ENCODE results near the gene KLHL17.

KLHL17 gene

GRCh38 chr1:916173-917075 lies 44.0 kb upstream of the KLHL17 start:
- peaks cover 13% of the 10 kb centered on the region for H3K27me3 ChIP-seq (ENCODE audit: control insufficient read depth, insufficient read depth, low read length)

DNA sequence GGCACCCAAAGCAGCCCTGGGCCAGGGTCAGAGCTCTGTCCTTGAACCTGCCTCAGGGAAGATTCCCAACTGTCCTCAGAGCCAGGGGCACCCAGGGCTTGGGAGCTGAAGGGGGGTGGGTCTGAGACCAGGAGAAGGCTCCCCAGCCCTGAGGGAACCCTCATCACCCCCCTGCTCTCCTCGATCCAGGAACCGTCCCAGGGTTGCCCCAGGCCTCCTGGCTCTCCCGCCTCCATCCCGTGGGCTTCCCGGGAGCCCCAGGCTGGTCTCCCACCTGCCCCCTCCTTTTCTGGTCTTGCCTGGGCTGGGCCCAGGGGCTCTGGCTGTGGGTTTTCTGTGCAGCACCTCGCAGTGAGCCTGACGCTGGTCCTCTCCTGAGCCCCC lies 43.3 kb upstream of the KLHL17 start:
- H3K9me3 ChIP-seq (ENCODE audit: control insufficient read depth, insufficient read depth, low read length), result no peaks in the 10 kb centered on the region
- H3K27me3 ChIP-seq (ENCODE audit: control insufficient read depth, insufficient read depth, low read length), result peaks cover 20% of the 10 kb centered on the region
- DNase-seq (ENCODE audit: low read depth, low spot score), result no peak
- no peak overlapping the region for H3K4me3 ChIP-seq (ENCODE audit: low read length)
- no peaks in the 10 kb centered on the region for H3K36me3 ChIP-seq (ENCODE audit: control insufficient read depth, insufficient read depth, low read length)
- no peak overlapping the region for H3K27ac ChIP-seq (ENCODE audit: low read length)
- peaks cover 7% of the 10 kb centered on the region for H3K4me1 ChIP-seq (ENCODE audit: control insufficient read depth, insufficient read depth, low read length)
- WGBS (ENCODE audit: insufficient coverage, insufficient read length), result no CpG with 5 or more reads among the region's 7 CpGs

More at GRCh38 chr1:916173-917075, 44.0 kb upstream of the KLHL17 start:
- H3K9me3 ChIP-seq (ENCODE audit: control insufficient read depth, insufficient read depth, low read length), result no peaks in the 10 kb centered on the region
- no CpG with 5 or more reads among the region's 31 CpGs for WGBS (ENCODE audit: insufficient coverage, insufficient read length)
- no peak overlapping the region for H3K27ac ChIP-seq (ENCODE audit: low read length)
- H3K4me1 ChIP-seq (ENCODE audit: control insufficient read depth, insufficient read depth, low read length), result peaks cover 6% of the 10 kb centered on the region
- no peaks in the 10 kb centered on the region for H3K36me3 ChIP-seq (ENCODE audit: control insufficient read depth, insufficient read depth, low read length)
- H3K4me3 ChIP-seq (ENCODE audit: low read length), result no peak overlapping the region
- DNase-seq (ENCODE audit: low read depth, low spot score), result no peak

DNA sequence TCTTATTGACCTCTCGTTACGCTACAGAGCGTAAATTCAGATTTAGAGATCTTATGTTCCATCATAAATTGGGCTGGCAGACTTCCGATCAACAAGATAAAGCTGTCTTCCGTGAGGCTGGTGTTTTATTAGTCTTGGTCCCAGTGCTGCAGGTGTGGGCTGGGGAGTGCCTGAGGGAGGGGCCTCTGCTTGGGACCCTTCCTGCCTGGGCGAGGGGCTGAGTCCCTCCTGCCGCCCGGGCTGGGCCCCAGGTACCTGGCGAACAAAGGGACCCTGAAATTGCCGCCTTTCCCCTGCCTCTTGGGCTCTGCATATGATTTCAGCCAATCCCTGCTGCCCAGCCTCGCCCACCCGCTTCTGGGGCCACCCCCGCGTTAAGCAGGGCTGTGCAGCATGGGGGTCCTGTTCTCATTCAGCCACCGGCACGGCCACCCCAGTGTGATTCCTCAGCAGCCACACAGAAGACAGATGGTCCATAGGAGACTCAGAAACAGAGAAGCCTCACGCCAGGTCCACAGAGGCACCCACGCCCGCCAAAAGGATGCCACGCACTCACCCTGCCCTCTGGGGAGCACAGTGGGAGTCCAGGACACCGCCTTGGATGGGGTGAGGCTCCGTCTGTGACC lies 42.8 kb upstream of the KLHL17 start:
- WGBS (ENCODE audit: insufficient coverage, insufficient read length), result no CpG with 5 or more reads among the region's 22 CpGs
- H3K4me1 ChIP-seq (ENCODE audit: control insufficient read depth, insufficient read depth, low read length), result peaks cover 7% of the 10 kb centered on the region
- no peaks in the 10 kb centered on the region for H3K36me3 ChIP-seq (ENCODE audit: control insufficient read depth, insufficient read depth, low read length)
- no peaks in the 10 kb centered on the region for H3K9me3 ChIP-seq (ENCODE audit: control insufficient read depth, insufficient read depth, low read length)
- DNase-seq (ENCODE audit: low read depth, low spot score), result no peak
- peaks cover 24% of the 10 kb centered on the region for H3K27me3 ChIP-seq (ENCODE audit: control insufficient read depth, insufficient read depth, low read length)
- H3K4me3 ChIP-seq (ENCODE audit: low read length), result no peak overlapping the region
- no peak overlapping the region for H3K27ac ChIP-seq (ENCODE audit: low read length)

- H3K9me3 ChIP-seq (ENCODE audit: control insufficient read depth, insufficient read depth, low read length), result no peaks in the 10 kb centered on the region
- no peak overlapping the region for H3K27ac ChIP-seq (ENCODE audit: low read length)
- no peak overlapping the region for H3K4me3 ChIP-seq (ENCODE audit: low read length)
- no peak for DNase-seq (ENCODE audit: low read depth, low spot score)
- H3K4me1 ChIP-seq (ENCODE audit: control insufficient read depth, insufficient read depth, low read length), result peaks cover 13% of the 10 kb centered on the region
- WGBS (ENCODE audit: insufficient coverage, insufficient read length), result no CpG with 5 or more reads among the region's 15 CpGs
- H3K36me3 ChIP-seq (ENCODE audit: control insufficient read depth, insufficient read depth, low read length), result no peaks in the 10 kb centered on the region
- peaks cover 31% of the 10 kb centered on the region for H3K27me3 ChIP-seq (ENCODE audit: control insufficient read depth, insufficient read depth, low read length)
Observed at GRCh38 chr1:918353-918752, 42.0 kb upstream of the KLHL17 start.

GRCh38 chr1:918843-919242 lies 41.5 kb upstream of the KLHL17 start:
- peaks cover 13% of the 10 kb centered on the region for H3K4me1 ChIP-seq (ENCODE audit: control insufficient read depth, insufficient read depth, low read length)
- no peak for DNase-seq (ENCODE audit: low read depth, low spot score)
- no peak overlapping the region for H3K4me3 ChIP-seq (ENCODE audit: low read length)
- no peaks in the 10 kb centered on the region for H3K9me3 ChIP-seq (ENCODE audit: control insufficient read depth, insufficient read depth, low read length)
- no CpG with 5 or more reads among the region's 6 CpGs for WGBS (ENCODE audit: insufficient coverage, insufficient read length)
- peaks cover 34% of the 10 kb centered on the region for H3K27me3 ChIP-seq (ENCODE audit: control insufficient read depth, insufficient read depth, low read length)
- no peak overlapping the region for H3K27ac ChIP-seq (ENCODE audit: low read length)
- H3K36me3 ChIP-seq (ENCODE audit: control insufficient read depth, insufficient read depth, low read length), result no peaks in the 10 kb centered on the region

GRCh38 chr1:919271-919872 lies 41.0 kb upstream of the KLHL17 start:
- Histone ChIP-seq H3K4me3 (ENCODE audit: low read length) (no peak overlapping the region), H3K27me3 (ENCODE audit: control insufficient read depth, insufficient read depth, low read length) (peaks cover 34% of the 10 kb centered on the region), H3K4me1 (ENCODE audit: control insufficient read depth, insufficient read depth, low read length) (peaks cover 13% of the 10 kb centered on the region), H3K36me3 (ENCODE audit: control insufficient read depth, insufficient read depth, low read length) (no peaks in the 10 kb centered on the region), H3K9me3 (ENCODE audit: control insufficient read depth, insufficient read depth, low read length) (no peaks in the 10 kb centered on the region), H3K27ac (ENCODE audit: low read length) (no peak overlapping the region)
- DNase-seq (ENCODE audit: low read depth, low spot score), result no peak
- WGBS (ENCODE audit: insufficient coverage, insufficient read length), result no CpG with 5 or more reads among the region's 29 CpGs

DNA sequence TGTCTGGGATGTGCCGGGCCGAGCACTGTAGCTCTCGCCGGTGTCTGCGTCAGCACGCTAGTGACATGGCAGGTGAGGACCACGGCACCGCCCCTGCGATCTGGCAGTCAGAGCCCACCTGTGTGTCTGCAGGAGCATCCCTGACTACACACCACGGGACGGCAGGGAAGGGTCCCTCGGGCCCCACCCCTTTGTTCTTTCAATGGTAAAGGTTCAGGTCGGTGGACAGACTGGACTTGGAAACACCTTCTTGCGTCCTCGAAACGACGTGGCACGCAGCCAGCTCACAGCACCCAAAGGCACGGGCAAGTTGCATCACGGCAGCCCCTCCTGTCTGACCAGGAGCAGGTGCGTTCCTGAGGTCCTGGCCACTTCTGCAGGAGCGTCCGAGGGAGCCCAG lies 40.4 kb upstream of the KLHL17 start:
- WGBS (ENCODE audit: insufficient coverage, insufficient read length), result no CpG with 5 or more reads among the region's 23 CpGs
- Histone ChIP-seq H3K27ac (ENCODE audit: low read length) (no peak overlapping the region), H3K4me1 (ENCODE audit: control insufficient read depth, insufficient read depth, low read length) (peaks cover 13% of the 10 kb centered on the region), H3K4me3 (ENCODE audit: low read length) (no peak overlapping the region), H3K36me3 (ENCODE audit: control insufficient read depth, insufficient read depth, low read length) (no peaks in the 10 kb centered on the region), H3K27me3 (ENCODE audit: control insufficient read depth, insufficient read depth, low read length) (peaks cover 39% of the 10 kb centered on the region), H3K9me3 (ENCODE audit: control insufficient read depth, insufficient read depth, low read length) (no peaks in the 10 kb centered on the region)
- no peak for DNase-seq (ENCODE audit: low read depth, low spot score)

GRCh38 chr1:920521-920920 lies 39.9 kb upstream of the KLHL17 start:
- Histone ChIP-seq H3K4me3 (ENCODE audit: low read length) (no peak overlapping the region), H3K4me1 (ENCODE audit: control insufficient read depth, insufficient read depth, low read length) (peaks cover 13% of the 10 kb centered on the region), H3K27ac (ENCODE audit: low read length) (no peak overlapping the region), H3K27me3 (ENCODE audit: control insufficient read depth, insufficient read depth, low read length) (peaks cover 40% of the 10 kb centered on the region), H3K36me3 (ENCODE audit: control insufficient read depth, insufficient read depth, low read length) (no peaks in the 10 kb centered on the region), H3K9me3 (ENCODE audit: control insufficient read depth, insufficient read depth, low read length) (no peaks in the 10 kb centered on the region)
- DNase-seq (ENCODE audit: low read depth, low spot score), result no peak
- WGBS (ENCODE audit: insufficient coverage, insufficient read length), result no CpG with 5 or more reads among the region's 13 CpGs

GRCh38 chr1:921011-921837 lies 39.2 kb upstream of the KLHL17 start:
- Histone ChIP-seq H3K4me1 (ENCODE audit: control insufficient read depth, insufficient read depth, low read length) (peaks cover 13% of the 10 kb centered on the region), H3K36me3 (ENCODE audit: control insufficient read depth, insufficient read depth, low read length) (no peaks in the 10 kb centered on the region), H3K27ac (ENCODE audit: low read length) (no peak overlapping the region), H3K27me3 (ENCODE audit: control insufficient read depth, insufficient read depth, low read length) (peaks cover 47% of the 10 kb centered on the region), H3K4me3 (ENCODE audit: low read length) (no peak overlapping the region), H3K9me3 (ENCODE audit: control insufficient read depth, insufficient read depth, low read length) (no peaks in the 10 kb centered on the region)
- no peak for DNase-seq (ENCODE audit: low read depth, low spot score)
- WGBS (ENCODE audit: insufficient coverage, insufficient read length), result no CpG with 5 or more reads among the region's 38 CpGs

All from iPS DF 6.9 (cell line).